HG03520 (cell line): ENCODE data around the gene ADCY7.
A peak's percentile ranks its signal among the peaks of the same experiment; 100 is the strongest.

Experiments used
- ATAC-seq: cut with Tn5 transposase; IDR thresholded peaks from one replicate; pipeline ENCODE4 v1.9.1; 2021; ENCODE audit warnings: mild to moderate bottlenecking, moderate library complexity; ENCODE audit not compliant: unreplicated experiment

The ADCY7 gene

GRCh38 chr16:50310308-50311133 is 44.2 kb downstream of the ADCY7 start:
- no peak for ATAC-seq

DNA sequence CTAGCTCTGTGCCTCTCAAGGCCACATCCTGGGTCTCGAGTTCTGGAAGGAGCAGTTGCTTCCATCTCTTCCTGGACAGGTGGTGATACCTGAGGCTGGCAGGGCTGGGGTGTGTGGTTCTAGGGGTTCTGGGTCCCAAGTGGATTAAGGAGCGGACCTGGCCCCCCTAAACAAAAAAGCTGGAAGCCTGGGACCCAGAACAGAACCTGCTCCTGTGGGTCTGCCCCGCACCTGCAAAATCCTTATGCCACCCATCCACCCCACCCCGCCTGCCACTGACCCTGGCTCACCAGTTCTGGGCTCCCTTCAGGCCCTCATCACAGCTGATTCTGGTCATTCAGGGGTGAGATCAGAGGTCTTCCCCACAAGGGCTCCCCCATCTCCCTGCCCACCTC is 44.8 kb downstream of the ADCY7 start:
- no peak for ATAC-seq

GRCh38 chr16:50311891-50312501 is 45.6 kb downstream of the ADCY7 start:
- no peak for ATAC-seq

GRCh38 chr16:50313596-50314478 is 47.5 kb downstream of the ADCY7 start:
- no peak for ATAC-seq

DNA sequence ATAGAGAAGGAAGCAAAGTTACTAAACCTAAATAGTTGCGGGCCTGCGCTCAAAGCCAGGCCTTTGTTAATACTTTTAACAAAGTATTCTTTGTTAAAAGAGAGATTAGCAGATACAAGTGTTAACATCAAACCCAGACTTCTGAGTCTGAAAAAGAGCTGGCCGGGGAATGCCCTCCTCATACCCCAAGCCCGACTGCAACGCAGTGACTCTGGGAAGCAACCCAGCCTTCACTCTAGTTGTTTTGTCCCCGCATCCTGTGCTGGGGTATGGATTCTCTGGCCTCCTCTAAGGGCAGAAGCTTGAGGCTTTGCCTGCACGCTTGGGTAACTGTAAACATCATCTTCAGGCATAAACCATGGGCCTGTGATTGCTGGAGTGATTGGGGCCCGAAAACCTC is 48.3 kb downstream of the ADCY7 start:
- no peak for ATAC-seq

DNA sequence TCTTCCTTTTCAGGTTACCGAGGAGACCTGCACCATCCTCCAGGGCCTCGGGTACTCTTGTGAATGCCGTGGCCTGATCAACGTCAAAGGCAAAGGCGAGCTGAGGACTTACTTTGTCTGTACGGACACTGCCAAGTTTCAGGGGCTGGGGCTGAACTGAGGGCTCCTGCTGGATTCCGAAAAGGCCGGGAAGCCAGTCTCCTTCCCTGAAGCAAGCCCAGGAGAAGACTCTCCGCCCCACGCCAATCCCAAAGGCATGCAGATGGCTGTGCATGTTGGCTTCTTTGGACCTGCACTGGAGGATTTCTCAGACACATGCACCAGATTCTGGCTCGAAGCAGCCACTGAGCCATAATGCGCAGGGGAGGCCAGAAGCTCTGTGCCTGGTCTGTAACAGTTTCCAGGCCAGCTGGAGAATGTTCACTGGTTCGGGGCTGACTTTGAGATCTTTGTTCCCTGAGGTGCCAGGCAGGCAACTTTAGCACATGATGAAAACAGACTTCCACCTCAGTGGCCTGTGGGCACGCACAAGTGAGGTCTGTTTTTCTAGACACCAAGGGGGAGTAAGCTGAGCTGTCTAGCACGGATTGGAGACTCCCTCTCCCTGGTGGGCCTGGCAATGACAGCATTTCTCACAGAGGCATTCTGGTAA is 49.1 kb downstream of the ADCY7 start:
- ATAC-seq = no peak

- no peak for ATAC-seq
These were observed 49.9 kb downstream of the ADCY7 start for GRCh38 chr16:50316102-50316847.

GRCh38 chr16:50316848-50317630 is 50.7 kb downstream of the ADCY7 start:
- no peak for ATAC-seq

GRCh38 chr16:50318796-50319578 is 52.6 kb downstream of the ADCY7 start:
- ATAC-seq = no peak

DNA sequence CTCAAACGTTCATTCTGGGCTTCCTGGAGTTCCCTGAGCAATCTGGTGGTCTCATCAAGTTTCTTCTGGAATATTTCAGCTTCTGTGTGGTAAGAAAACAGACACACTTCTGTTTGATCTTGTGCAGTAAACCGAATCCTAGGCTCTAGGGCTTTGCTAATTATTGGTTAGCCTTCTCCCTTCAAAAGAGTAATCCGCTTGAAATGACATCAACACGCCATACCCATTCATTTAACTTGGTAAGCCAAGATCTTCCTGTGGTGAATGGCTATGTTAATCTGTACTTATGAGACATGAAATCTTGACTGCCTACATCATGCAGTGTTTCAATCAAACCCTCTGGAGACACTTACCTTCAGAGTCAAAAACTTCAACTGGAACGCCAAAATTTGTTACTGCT is 54.0 kb downstream of the ADCY7 start:
- ATAC-seq = no peak

DNA sequence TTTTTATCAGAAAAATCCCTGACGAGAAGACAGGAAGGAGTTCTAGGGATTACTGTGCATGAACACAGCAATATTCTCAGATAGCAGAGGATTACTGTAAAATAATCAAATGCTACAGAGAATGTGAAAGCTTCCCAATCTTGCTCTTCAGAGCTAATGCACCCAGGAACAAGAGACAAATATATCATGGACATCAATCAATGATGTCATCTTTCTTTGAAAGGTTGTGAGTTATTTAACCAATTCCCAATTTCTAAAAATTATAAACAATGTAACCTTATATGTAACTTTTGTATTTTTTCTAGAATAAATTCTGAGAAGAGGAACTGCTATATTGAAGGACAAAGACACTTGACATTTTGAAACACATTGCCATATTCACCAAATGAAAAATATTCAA is 56.0 kb downstream of the ADCY7 start:
- ATAC-seq = no peak

DNA sequence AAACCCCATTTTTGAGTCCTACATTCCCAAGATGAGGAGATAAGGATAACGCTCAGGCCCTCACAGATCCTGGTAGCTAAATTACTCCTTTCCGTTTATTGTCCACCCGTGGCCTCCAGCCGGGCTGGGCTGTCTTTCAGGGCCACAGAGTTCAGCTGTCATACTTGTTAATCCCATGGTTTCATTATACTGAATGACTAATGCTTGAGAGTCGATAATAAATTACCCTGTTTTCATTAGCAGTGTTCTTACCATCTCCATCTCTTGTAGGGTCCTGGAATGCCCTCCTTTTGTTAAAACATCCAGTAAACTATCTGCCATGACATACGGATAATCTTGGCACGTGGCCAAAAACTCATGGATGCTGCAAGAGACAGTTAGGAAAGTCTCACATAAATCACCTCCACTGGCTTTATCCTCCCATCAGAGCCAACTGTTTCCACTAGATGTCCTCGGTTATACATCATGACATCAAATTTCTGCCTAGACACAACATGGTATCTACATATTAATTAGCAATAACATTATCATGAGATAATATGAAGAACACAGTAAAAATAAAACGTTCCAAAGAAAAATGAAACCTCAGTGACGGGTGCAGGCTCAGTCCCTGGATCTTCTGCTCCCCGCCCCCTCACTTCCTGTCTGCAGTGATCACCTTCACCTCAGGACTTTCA is 57.1 kb downstream of the ADCY7 start:
- no peak for ATAC-seq

DNA sequence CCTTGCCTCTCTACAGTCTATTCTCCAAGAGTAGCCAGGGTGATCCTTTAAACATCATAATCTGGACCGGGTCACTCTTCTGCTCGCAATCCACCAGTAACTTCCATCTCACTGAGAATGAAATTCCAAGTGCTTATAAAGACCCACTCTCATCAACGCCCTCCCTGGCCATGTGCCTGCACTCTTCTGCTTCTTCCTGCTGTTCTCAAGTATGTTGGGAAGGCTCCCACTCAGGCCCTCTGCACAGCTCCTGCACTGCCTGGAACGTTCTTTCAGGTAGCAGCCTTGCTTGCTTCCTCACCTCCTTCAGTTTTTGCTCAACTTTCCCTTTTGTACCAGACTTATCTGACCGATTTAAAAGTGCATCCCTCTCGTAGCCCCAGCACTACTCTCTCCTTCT is 58.0 kb downstream of the ADCY7 start:
- no peak for ATAC-seq

DNA sequence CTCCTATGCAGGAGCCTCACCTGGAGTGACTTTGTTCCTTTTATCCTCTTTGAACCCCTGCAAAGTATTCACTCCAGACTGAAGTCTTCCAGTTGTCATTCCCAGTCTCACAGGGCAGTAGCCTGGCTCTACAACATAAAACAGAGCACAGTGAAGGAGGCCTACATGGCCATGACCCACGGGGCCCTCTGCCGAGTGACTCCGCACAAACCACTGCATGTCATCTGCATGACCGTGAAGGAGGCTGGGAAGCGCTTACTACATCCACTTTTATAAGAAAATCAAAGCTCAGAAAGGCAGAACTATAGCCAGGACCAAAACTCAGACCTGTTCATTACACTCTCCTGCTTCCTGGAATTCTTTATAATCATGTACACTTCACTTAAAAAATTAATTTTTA is 59.9 kb downstream of the ADCY7 start:
- ATAC-seq = no peak

DNA sequence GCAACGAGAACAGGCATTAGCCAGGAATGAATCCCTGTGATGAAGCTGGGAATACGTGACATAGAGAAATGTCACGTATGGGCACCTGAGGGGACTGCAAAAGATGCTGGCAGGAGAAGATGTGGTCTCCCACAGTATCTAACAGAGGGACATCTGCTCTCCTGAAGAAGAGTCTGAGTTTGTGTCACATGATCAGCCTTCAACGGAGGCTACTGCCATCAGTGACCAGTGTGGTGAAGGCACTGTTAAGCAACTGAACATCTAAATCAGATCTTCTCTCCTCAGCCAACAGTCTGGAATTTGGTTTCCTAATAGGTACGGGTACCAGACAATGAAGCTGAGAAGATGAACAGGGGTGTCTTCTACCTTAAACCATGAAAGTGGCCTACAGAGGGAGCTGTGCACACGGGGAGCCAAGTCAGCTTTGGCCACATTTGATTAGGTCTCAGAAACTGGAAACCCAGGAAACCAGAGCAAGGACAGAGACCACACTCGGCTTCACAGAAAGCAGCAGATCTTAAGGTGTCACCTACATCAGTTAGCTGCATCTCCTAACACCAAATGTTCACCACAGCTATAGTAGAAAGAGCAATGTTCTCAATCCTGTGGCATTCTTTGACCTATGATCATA is 60.6 kb downstream of the ADCY7 start:
- peak; percentile 70 for ATAC-seq

DNA sequence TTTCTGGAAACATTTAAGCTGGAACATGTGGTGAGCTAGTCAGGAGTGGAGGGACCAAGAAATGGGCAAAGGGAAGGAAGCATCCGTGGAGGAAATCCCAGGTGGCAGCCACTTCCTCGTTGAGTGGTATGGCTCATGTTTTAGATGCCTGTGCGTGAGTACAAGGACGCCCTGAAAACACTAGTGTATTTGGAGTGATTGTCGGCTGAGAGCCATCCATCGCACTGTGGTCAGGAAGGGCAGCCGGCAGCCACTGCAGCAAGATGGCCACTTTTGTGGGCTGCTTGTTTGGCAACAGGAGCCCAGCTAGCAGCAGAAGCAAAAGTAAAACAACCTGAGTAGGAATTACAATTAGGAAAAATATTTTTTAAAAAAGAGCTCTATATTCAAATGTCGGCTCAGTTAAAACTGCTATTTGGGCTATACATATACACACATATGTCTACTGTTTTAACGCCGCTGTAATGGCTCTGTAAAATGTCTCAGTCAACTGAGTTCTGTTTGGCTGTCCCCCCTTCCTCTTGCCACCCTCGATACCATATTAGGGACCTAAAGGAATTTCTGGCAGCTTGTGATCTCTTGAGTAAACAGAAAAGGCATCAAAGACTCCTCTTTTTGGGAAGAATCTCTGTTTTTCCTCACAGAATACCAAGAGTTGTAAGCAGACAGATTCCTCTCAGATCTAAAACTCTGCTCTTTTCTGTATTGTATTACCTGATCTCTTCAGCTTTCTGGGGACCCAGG is 63.3 kb downstream of the ADCY7 start:
- ATAC-seq = no peak

DNA sequence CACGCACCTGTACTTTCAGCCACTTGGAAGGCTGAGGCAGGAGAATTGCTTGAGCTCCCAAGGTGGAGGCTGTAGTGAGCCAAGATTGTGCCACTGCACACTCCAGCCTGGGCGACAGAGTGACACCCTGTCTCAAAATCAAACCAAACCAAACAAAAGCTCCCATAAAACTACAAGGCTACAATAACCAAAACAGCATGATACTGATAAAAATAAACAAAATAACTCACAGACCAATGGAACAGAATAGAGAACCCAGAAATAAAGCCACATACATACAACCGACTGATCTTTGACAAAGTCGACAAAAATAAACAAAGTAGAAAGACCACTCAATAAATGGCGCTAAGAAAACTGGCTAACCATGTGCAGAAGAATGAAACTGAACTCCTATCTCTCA is 65.2 kb downstream of the ADCY7 start:
- ATAC-seq = no peak
